ENCODE results near the gene CXCR5. TPM values are rescaled to one million over a fixed set of nuclear protein-coding genes. Genes with fewer than 3 reads are reported as not detected.

The CXCR5 gene
- total and polyA plus RNA-seq, 2 of the 4 experiments (the other 2 are of a cell fraction), result not detected

GRCh38 chr11:118885319-118885718 is 1.6 kb downstream of the CXCR5 start:
- Histone ChIP-seq H3K18ac (ENCODE audit: low read depth, low read length) (no peak overlapping the region), H3K14ac (replicated peaks; ENCODE audit: low read depth, low read length) (no peak overlapping the region), H2BK120ac (ENCODE audit: low read depth, low read length) (no peak overlapping the region), H3K36me3 (ENCODE audit: control insufficient read depth, insufficient read depth, low read length) (no peaks in the 10 kb centered on the region), H3K4ac (ENCODE audit: low read depth, low read length) (no peak overlapping the region), H3K4me3 (ENCODE audit: insufficient read depth, low read depth, low read length) (no peak overlapping the region), H3K23ac (ENCODE audit: low read depth, low read length) (no peak overlapping the region), H3K9ac (ENCODE audit: low read depth, low read length) (no peak overlapping the region), H4K91ac (ENCODE audit: insufficient read depth, low read depth, low read length) (no peak overlapping the region), H4K5ac (ENCODE audit: low read depth, low read length) (no peak overlapping the region), H4K8ac (ENCODE audit: low read depth in 2 of 2, low read length in 2 of 2) (no peak overlapping the region), H4K20me1 (ENCODE audit: insufficient read depth, low read length) (no peaks in the 10 kb centered on the region), H3K27me3 (ENCODE audit: control insufficient read depth, insufficient read depth, low read length) (no peaks in the 10 kb centered on the region), H3K56ac (ENCODE audit: extremely low read depth, insufficient read depth, low read length) (no peak overlapping the region), H3K4me1 (ENCODE audit: control insufficient read depth, insufficient read depth, low read length) (peaks cover 14% of the 10 kb centered on the region), H3K9me3 (ENCODE audit: control insufficient read depth, insufficient read depth, low read length) (no peaks in the 10 kb centered on the region), H2AK9ac (replicated peaks; ENCODE audit: low read depth, low read length, poor library complexity) (no peak overlapping the region), H3K4me2 (ENCODE audit: low read depth, low read length) (no peak overlapping the region), H2BK5ac (ENCODE audit: low read depth, low read length, poor library complexity, severe bottlenecking) (no peak overlapping the region), H2BK15ac (ENCODE audit: low read depth, low read length) (no peak overlapping the region), H2AK5ac (ENCODE audit: low read depth, low read length) (no peak overlapping the region), H3K9me1 (ENCODE audit: insufficient read depth, low read length) (peaks cover 22% of the 10 kb centered on the region), H2BK20ac (ENCODE audit: low read depth, low read length) (no peak overlapping the region), H2AFZ (replicated peaks; ENCODE audit: low read length, poor library complexity) (no peak overlapping the region), H3K27ac (ENCODE audit: insufficient read depth, low read length) (no peak overlapping the region), H3K79me1 (ENCODE audit: low read depth in 1 of 2, low read length in 2 of 2) (peaks cover 0 to 7% of the 10 kb centered on the region in 2 experiments; a peak in 2 of 4 replicates)
- ChIA-PET CTCF (no interaction called here), POLR2A (ENCODE audit: unreplicated experiment) (no interaction called here)
- no TSS peak for BruUV-seq (replicated peaks)
- TF ChIP-seq POLR2A (IDR thresholded peaks at IDR 0.05; ENCODE audit: low read depth, low read length) (no peak), BHLHE40 (IDR thresholded peaks at IDR 0.05; ENCODE audit: low read depth, low read length) (no peak), SMC3 (IDR thresholded peaks at IDR 0.05; ENCODE audit: low read depth, low read length) (no peak), CTCF (conservative IDR thresholded peaks at IDR 0.05; ENCODE audit: low read depth, low read length) (no peak), NFE2L2 (IDR thresholded peaks at IDR 0.05; ENCODE audit: low read depth, low read length) (no peak), USF2 (IDR thresholded peaks at IDR 0.05; ENCODE audit: low read depth, low read length) (no peak), MAFK (IDR thresholded peaks at IDR 0.05; ENCODE audit: low read depth, low read length) (no peak), FOS (IDR thresholded peaks at IDR 0.05; ENCODE audit: low read depth, low read length) (no peak), CEBPB (IDR thresholded peaks at IDR 0.05; ENCODE audit: low read depth, low read length) (no peak), RFX5 (IDR thresholded peaks at IDR 0.05; ENCODE audit: low read depth, low read length) (no peak), MXI1 (IDR thresholded peaks at IDR 0.05; ENCODE audit: borderline replicate concordance, low read depth, low read length) (no peak), RCOR1 (IDR thresholded peaks at IDR 0.05; ENCODE audit: insufficient replicate concordance, low read length) (no peak), ELK1 (IDR thresholded peaks at IDR 0.05; ENCODE audit: borderline replicate concordance, low read depth, low read length) (no peak), MAZ (IDR thresholded peaks at IDR 0.05; ENCODE audit: borderline replicate concordance, low read depth, low read length) (no peak)
- dilution Hi-C loops (cut with HindIII; ENCODE audit: low sequenced_read_pairs, unreplicated experiment) (no loop called here), intact Hi-C loops (cut with micrococcal nuclease) (no loop called here), in situ Hi-C loops (cut with MboI; ENCODE audit: low sequenced_read_pairs) (no loop called here)
- 95% methylated on average over 8 of the region's 12 CpGs; no CpG with 5 or more reads in 1 of the 2 experiments for WGBS, 2 experiments (ENCODE audit: extremely low coverage in 2 of 2, insufficient read length in 1 of 2)
- DNase-seq (no peak), ATAC-seq (ENCODE audit: low read depth) (no peak)
